Upper lobe of left lung (tissue), 6 donors: ENCODE measurements around the gene PRKAG2. TPM values are rescaled to one million over a fixed set of nuclear protein-coding genes. Genes with fewer than 3 reads are reported as not detected.
A peak's percentile ranks its signal among the peaks of the same experiment; 100 is the strongest.

Experiments
- ATAC-seq, 2 donors: fragments of 200-7000 bp; cut with Tn5 transposase; one replicate each; pipeline ENCODE4 v1.9.1; 2022; ENCODE audit warnings: mild to moderate bottlenecking in 2 of 2, moderate library complexity in 2 of 2; ENCODE audit not compliant: low FRiP score in 2 of 2
- DNase-seq, 2 donors: peaks; one replicate each; pipeline ENCODE4 v3.0.0-alpha.2; 2019 to 2020
- H3K27ac ChIP-seq, 4 donors: fragments of 200-600 bp; sonication (generic); one replicate each; pipeline ENCODE4 v1.5.1; 2016 to 2019
- H3K27me3 ChIP-seq, 4 donors: fragments of 200-600 bp; sonication (generic); one replicate each; pipeline ENCODE4 v1.5.1; 2017 to 2019
- H3K36me3 ChIP-seq, 4 donors: fragments of 200-600 bp; sonication (generic); one replicate each; pipeline ENCODE4 v1.5.1; 2016 to 2019
- H3K4me1 ChIP-seq, 4 donors: fragments of 200-600 bp; sonication (generic); one replicate each; pipeline ENCODE4 v1.5.1; 2018 to 2019
- H3K4me3 ChIP-seq, 4 donors: fragments of 200-600 bp; sonication (generic); one replicate each; pipeline ENCODE4 v1.5.1; 2017 to 2019; ENCODE audit warnings: mild to moderate bottlenecking in 2 of 4, moderate library complexity in 1 of 4
- H3K9me3 ChIP-seq, 4 donors: fragments of 200-600 bp; sonication (generic); one replicate each; pipeline ENCODE4 v1.5.1; 2018 to 2019
- CTCF ChIP-seq, 6 experiments: fragments of 450-650 bp in 4 of 6; fragments of 200-600 bp in 2 of 6; sonication (generic) in 2 of 6; IDR thresholded peaks; one replicate each; pipeline ENCODE4 v1.5.1; 2016 to 2019; ENCODE audit warnings: antibody characterized with exemption in 6 of 6
- EP300 ChIP-seq, 4 donors: sonication (generic); formaldehyde crosslinking; IDR thresholded peaks; one replicate each; pipeline ENCODE4 v1.5.1; 2017; ENCODE audit warnings: antibody characterized with exemption in 4 of 4, control low read depth in 2 of 4
- POLR2A ChIP-seq, 4 donors: fragments of 450-650 bp; IDR thresholded peaks; one replicate each; pipeline ENCODE4 v1.5.1; 2016 to 2017; ENCODE audit warnings: antibody characterized with exemption in 4 of 4, mild to moderate bottlenecking in 2 of 4
- POLR2AphosphoS5 ChIP-seq, 2 donors: sonication (generic); formaldehyde crosslinking; IDR thresholded peaks; one replicate each; pipeline ENCODE4 v1.5.1; 2017; ENCODE audit warnings: antibody characterized with exemption in 2 of 2
- WGBS, 2 donors: methylation state at CpG; one replicate each; pipeline ENCODE4 v1.1.5; 2017 to 2018; 5-methylcytosine and 5-hydroxymethylcytosine counted together
- total RNA-seq, 6 donors: library from RNA; depleted of rRNA in 4 of 6; stranded (reverse); fragments of >200 nt in 4 of 6; gene quantifications; one replicate each; pipeline versions ENCODE4 v1.1.0 to v1.2.1, GENCODE V29; 2016 to 2021
- donor health status: DM: no; HTN: no; CAD: no; lungs with moderate emphysema.
- donor health status: DM: no; HTN: yes; CAD: no; lungs with severe emphysema.

Gene PRKAG2
- total RNA-seq, 6 donors from 2014 or later = 20.6 to 68.1 (median 29.6) TPM

GRCh38 chr7:151684408-151685175 lies 192.3 kb downstream of the PRKAG2 start:
- H3K27ac ChIP-seq = no peak overlapping the region
- DNase-seq = no peak
- 95% methylated on average over 3 to 13 of the region's 13 CpGs for WGBS, 2 donors
- no peaks in the 10 kb centered on the region for H3K9me3 ChIP-seq
- no peaks in the 10 kb centered on the region for H3K36me3 ChIP-seq
- H3K4me1 ChIP-seq = peaks cover 18 to 29% (median 25%) of the 10 kb centered on the region in 4 donors
- no peak for ATAC-seq
- H3K4me3 ChIP-seq = no peak overlapping the region
- no peaks in the 10 kb centered on the region for H3K27me3 ChIP-seq
- TF ChIP-seq POLR2A (IDR thresholded peaks at IDR 0.05) (no peak), EP300 (IDR thresholded peaks at IDR 0.05) (no peak), CTCF (IDR thresholded peaks at IDR 0.05) (no peak), POLR2AphosphoS5 (IDR thresholded peaks at IDR 0.05) (no peak)

GRCh38 chr7:151683615-151684407 lies 193.1 kb downstream of the PRKAG2 start:
- Histone ChIP-seq H3K36me3 (no peaks in the 10 kb centered on the region), H3K9me3 (no peaks in the 10 kb centered on the region), H3K27ac (peak overlapping the region in 1 of 4 donors; percentile 4), H3K4me3 (no peak overlapping the region), H3K27me3 (no peaks in the 10 kb centered on the region), H3K4me1 (peaks cover 18 to 33% (median 31%) of the 10 kb centered on the region in 4 donors)
- 93 to 95% methylated on average over 17 to 18 of the region's 18 CpGs for WGBS, 2 donors
- ATAC-seq = no peak
- no peak for DNase-seq
- TF ChIP-seq EP300 (IDR thresholded peaks at IDR 0.05) = no peak
- TF ChIP-seq POLR2AphosphoS5 (IDR thresholded peaks at IDR 0.05) = no peak
- no peak for TF ChIP-seq POLR2A (IDR thresholded peaks at IDR 0.05)
- no peak for TF ChIP-seq CTCF (IDR thresholded peaks at IDR 0.05)

- no peaks in the 10 kb centered on the region for H3K27me3 ChIP-seq
- no peaks in the 10 kb centered on the region for H3K36me3 ChIP-seq
- WGBS, 2 donors = 75% methylated on average over 11 to 13 of the region's 14 CpGs
- H3K9me3 ChIP-seq = no peaks in the 10 kb centered on the region
- no peak overlapping the region for H3K4me3 ChIP-seq
- H3K27ac ChIP-seq = peak overlapping the region; percentile 4 to 49 (median 19)
- ATAC-seq = no peak
- no peak for DNase-seq
- peaks cover 11 to 27% (median 23%) of the 10 kb centered on the region in 4 donors for H3K4me1 ChIP-seq
- TF ChIP-seq POLR2A (IDR thresholded peaks at IDR 0.05) (no peak), POLR2AphosphoS5 (IDR thresholded peaks at IDR 0.05) (no peak), EP300 (IDR thresholded peaks at IDR 0.05) (no peak), CTCF (IDR thresholded peaks at IDR 0.05) (no peak)
Observed at GRCh38 chr7:151682831-151683614, 193.9 kb downstream of the PRKAG2 start.

DNA sequence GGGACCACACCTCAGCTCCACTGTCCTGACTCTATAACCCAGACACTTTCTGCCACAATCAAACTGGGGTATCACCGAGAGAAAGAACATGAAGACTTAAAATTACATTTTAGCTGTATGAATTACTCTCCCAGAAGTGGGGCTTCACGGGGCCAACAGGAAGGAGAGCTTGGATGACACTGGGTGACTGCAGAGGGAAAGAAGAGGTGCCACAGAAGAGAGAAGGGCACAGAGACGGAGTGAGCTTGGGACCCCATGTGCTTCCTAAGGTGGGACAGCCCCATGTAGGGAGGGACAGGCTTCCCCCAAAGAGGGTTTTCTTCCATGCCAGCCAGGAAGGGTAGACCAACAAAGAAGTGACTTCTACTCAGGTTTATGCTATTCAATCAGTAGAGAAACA lies 195.2 kb downstream of the PRKAG2 start:
- H3K27me3 ChIP-seq = no peaks in the 10 kb centered on the region
- ATAC-seq = no peak
- 86 to 94% methylated on average over 3 of the region's 3 CpGs for WGBS, 2 donors
- H3K4me3 ChIP-seq = no peak overlapping the region
- TF ChIP-seq CTCF (IDR thresholded peaks at IDR 0.05) (no peak), POLR2A (IDR thresholded peaks at IDR 0.05) (no peak), EP300 (IDR thresholded peaks at IDR 0.05) (no peak), POLR2AphosphoS5 (IDR thresholded peaks at IDR 0.05) (no peak)
- no peaks in the 10 kb centered on the region for H3K9me3 ChIP-seq
- no peak for DNase-seq
- no peaks in the 10 kb centered on the region for H3K36me3 ChIP-seq
- H3K4me1 ChIP-seq = peaks cover 2 to 17% (median 10%) of the 10 kb centered on the region in 4 donors
- no peak overlapping the region for H3K27ac ChIP-seq
